NB4 (cell line): Measurements from ENCODE around the gene HIPK1.

Experiments
- CTCF ChIP-seq: IDR thresholded peaks from one replicate; pipeline ENCODE4 v1.5.1; 2012; ENCODE audit warnings: low read depth, low read length
- MYC ChIP-seq: IDR thresholded peaks from 2 replicates; pipeline ENCODE4 v1.6.1; 2011; ENCODE audit warnings: low read depth, low read length

- TF ChIP-seq CTCF (no peak), MYC (no peak)
Measured at GRCh38 chr1:113904293-113904673, 24.8 kb upstream of the HIPK1 start.
